ENCODE measurements around the gene GNAZ.

Gene GNAZ

DNA sequence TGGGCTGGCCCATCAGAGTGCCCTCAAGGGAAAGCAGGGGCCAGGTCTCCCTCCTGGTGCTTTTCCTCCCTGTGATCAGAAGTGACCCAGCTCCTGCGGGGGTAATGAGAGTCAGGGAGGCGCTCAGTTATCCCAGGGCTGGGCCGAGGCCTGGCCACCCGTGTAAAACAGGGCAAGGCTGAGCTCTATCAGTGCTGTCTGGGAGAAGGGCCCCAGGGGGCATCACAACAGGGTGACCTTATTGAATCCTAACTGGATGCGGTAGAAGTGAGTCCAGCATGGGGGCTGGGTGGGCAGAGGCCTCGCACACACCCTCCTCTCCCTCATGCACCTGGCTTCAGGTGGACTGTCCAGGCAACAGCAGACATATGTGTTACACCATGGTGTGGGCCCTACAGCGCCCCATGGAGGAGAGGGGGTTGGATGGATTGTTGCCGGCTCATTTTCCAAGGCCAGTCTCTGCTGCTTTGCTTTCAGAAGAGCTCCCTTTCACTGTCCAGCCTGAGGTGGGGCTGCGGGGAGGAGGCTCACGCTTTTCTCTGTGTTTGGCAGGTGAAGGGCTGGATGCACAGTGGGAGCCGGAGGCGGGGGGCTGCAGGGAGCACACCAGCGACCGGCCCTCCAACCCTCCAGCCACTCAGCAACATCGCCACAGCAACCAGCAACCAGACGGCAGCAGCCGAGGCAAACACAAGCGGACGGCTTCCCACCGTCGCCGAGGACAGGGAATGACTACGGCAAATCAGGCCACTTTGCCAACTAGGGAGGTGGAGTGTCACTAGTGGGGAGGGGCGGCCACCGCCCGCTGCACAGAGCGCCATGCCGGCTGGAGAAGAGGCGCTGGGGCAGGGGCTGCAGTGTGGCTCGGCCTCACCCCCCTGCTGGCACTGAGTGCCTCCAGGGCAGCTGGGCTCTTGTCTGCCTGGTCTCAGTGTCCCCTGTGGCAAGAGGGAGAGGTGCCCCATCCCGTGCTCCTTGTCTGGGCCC is 24.7 kb downstream of the GNAZ start:
- DNase-seq = no peak

DNA sequence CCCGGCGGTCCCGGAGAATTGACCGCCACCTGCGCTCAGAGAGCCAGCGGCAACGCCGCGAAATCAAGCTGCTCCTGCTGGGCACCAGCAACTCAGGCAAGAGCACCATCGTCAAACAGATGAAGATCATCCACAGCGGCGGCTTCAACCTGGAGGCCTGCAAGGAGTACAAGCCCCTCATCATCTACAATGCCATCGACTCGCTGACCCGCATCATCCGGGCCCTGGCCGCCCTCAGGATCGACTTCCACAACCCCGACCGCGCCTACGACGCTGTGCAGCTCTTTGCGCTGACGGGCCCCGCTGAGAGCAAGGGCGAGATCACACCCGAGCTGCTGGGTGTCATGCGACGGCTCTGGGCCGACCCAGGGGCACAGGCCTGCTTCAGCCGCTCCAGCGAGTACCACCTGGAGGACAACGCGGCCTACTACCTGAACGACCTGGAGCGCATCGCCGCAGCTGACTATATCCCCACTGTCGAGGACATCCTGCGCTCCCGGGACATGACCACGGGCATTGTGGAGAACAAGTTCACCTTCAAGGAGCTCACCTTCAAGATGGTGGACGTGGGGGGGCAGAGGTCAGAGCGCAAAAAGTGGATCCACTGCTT is 25.5 kb downstream of the GNAZ start:
- no peak for DNase-seq

DNA sequence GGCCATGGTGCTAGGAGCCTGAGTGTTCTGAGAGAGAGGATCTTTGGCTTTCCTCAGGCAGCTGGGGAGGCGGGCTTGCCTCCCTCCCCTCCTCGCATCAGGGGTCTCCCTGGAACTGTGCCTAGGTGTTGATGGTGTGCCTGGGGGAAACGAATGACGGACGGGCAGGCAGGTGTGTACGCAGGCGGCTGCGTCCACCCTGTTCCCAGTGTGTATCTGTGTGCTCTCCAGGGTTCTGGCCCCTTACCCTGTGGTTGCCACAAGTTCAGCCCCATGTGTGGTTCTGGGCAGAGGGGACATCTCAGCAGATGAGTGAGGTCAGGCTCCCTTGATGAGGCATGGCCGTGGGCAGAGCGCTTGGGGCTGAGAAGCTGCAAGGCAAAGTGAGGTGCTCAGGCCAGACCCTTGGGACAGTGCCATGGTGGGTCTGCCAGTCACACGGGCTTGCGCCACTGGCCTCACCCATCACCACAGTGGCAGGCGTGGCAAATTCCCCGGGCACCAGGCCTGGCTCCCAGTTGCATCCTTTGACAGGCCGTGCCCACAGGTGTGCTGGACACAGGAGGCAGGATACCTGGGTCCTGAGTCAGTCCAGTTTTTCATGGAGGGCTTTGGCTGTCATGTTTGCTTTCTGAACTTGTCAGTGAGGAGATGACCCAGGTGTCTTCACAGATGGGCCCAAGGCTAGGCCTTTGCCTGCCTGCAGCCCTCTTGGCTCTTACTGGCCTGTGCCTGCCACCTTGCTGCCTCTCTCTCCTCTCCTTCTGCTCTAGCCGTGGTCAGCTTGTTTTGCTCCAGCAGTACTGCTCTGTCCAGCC is 27.3 kb downstream of the GNAZ start:
- DNase-seq = no peak

DNA sequence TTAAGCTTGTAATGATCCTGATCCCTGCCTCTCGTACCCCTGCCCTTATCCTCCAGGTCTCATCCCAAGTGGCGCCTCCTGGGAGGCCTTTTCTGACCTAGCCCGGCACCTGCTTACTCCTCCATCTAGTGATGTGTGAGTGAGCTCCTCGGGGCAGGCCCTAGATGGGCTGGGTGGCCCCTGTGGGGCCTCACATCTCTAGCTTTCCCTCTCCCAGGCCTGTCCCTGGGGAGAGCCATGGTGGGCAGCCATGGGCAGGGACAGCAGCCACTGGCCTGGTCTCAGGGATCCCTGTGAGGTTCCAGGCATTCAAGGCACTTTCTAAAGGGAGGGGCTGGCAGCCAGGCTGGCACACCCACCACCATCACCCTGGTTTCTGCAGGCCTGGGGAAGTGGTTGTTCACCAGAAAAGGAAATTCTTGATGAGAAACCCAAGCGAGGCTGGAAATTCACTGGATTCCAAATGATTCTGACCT is 27.9 kb downstream of the GNAZ start:
- no peak for DNase-seq

DNA sequence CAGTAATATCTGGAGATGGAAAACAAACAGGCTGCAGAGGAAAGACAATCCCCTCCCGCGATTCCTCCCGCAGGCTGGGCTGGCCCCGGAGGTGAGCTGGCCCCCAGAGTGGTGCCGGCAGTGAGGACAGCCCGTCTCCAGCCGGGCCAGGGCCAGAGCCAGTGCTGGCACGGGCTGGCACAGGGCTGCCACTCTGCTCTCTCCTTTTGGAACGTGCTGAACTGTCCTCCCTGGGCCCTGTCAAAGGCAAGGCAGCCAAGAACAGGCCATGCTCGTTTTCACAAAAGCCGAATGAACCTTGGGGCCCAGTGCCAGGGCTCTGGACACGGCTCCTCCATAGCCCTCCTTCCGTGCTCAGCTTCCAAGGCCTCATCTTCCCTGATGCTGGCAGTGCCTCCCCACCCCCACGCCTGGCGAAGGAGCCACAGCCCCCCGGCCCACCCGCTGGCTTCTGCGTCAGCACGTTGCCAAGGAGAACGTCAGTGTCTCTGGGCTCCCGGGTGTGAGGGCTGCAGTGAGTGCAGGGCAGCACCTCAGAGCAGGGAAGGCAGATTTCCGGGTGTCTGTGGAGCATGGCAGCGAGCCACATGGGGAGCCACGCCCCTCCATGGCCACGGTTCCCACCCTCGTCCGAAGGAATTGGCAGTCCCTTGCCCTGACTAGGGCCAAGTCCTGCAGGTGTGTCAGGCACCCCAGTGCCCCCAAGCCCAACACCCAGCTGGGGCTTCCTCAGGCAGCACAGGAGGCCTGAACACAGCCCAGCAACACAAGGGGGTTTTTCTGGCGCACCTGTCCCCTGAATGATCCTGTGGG is 28.6 kb downstream of the GNAZ start:
- DNase-seq = no peak

DNA sequence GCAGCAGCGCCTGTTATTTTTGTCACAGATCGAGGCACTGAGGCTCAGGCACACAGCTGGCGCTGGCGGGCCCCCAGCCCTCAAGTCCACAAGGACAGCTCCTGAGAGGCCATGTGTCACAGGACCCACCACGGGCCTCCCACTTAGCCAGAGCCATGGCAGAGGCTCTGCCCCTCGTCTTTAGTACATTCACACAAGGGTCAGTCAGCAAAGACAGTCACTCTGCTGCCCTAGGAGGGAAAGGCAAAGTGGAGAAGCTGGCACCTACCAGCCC is 29.1 kb downstream of the GNAZ start:
- DNase-seq = no peak

DNA sequence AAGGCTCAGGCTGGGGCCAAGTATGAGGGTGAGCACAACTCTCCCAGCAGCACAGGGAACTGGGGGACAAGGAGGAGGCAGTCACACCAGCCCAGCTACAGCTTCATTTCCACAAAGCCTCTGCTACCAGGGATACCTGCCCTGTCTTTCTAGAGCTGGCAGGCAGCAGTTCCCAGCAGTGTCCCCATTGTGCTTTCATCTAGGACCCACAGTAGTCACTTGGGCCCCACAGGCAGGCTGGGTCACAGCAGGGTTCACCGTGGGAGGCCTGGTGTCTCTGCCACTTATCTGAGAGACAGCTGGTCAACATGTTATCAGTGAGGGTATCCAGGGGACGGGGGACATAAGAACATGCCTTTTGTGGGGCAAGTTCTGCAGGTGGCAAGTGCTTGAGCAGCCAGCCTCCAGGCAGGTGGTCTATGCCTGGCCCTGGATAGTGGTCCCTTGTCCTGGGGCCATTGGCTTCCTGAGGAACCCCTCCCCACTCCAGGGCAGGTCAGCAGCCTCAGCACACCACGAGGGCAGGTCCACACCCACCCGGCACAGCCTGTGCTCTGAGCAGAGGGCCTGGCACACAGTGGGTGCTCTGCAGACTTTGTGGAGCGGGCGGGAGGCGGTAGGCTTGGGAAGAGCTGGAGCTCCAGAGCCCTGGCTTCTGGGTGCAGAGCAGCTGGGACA is 29.9 kb downstream of the GNAZ start:
- DNase-seq = no peak

DNA sequence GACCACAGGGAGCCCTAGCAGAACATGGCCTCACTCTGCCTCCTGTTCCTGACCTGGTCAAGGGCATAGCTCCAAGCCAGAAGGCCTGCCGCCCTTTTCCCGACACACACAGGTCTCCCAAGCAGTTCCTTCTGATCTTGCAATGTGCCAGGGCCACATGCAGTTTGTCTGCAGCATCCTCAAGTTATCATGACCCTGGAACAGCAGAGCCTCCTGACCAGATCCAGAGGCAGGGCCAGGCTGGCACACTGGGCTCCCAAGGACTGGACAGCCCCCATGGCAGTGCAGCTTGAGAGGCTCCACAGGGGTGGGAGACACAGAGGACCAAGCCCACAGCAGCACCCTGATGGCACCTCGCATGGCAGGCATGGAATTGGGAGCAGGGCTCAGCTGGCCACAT is 31.2 kb downstream of the GNAZ start:
- no peak for DNase-seq

DNA sequence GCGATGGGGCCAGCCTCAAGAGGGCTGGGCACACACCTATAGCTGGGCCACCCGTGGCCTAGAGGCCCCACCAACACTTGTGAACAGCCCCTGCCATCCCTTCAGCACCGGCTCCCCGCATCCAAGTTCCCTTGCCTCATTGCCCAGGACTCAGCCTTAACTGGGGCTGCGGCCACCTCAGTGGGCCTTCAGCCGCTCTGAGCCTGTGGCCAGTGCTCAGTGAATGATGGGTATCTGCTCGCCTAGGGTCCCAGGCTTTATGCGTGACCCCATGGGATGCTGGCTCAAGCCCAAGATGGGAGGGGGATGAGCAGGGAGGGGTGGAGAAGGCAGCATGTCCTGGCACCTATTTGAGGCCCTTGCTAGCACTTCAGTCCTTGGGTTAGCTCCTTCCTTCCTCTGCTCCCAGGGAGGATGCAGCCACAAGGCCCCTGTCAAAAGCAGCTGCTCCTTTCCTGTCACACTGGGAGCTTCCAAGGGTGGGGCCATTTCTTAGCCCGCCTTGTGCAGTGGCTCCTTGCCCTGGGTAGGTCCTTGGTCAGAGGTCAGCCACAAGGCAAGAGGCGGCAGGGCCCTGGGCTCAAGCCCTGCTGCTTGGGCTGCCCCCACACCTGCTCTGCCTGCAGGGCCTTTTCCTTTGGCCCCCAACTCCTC is 31.8 kb downstream of the GNAZ start:
- DNase-seq = no peak

DNA sequence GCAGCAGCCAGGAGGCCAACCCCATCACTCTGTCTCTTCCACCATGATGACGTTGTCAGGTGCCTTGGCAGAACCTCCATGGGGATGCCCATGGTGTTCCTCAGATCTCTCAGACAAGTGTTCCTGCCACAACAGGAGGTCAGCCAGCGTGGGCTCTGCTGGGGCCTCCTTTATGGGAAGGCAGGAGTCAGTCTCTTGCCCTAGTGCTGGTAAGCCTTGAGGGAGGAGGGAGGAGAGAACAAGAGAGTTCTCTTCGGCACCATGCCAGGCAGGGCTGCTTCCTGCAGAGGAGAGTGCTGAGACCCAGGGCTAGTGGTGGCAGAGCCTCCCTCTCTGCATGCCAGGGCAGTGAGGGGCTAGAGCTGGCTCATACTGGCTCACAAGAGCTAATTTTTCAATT is 32.5 kb downstream of the GNAZ start:
- no peak for DNase-seq

DNA sequence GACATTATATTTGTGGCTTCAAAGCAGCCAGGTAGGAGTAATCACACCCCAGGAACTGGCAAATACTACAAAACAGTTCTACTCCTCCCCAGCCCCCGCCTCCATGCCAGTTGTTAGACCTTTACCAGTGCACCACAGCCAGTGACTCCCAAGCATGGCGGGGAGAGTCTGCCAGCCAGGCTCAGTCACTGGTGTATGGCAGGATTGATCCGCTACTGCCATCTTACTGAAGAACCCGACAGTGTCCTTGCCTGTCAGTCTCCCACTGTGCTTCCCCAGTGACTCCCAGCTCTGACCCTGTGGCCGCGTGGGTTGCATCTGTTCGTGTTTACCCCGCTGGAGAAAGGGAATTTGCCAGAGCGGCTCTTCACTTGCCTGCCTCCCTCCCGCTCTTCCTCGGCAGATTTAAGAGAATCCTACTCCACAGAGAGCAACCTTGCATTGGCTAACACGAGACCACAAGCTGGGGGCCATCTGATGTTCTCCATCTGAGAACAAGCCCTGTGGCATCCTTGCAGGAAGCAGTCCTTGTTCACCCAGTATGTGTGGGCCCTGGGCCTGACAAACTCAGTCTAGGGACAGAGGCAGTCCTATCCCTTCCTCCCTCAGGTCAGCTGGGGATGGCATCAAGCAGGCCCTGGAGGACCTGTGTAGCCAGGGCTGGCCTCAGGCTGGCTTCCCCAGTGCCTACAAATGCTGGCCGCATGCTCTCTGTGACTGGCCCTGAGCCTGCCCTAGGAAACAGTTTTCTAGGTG is 33.1 kb downstream of the GNAZ start:
- DNase-seq = no peak

DNA sequence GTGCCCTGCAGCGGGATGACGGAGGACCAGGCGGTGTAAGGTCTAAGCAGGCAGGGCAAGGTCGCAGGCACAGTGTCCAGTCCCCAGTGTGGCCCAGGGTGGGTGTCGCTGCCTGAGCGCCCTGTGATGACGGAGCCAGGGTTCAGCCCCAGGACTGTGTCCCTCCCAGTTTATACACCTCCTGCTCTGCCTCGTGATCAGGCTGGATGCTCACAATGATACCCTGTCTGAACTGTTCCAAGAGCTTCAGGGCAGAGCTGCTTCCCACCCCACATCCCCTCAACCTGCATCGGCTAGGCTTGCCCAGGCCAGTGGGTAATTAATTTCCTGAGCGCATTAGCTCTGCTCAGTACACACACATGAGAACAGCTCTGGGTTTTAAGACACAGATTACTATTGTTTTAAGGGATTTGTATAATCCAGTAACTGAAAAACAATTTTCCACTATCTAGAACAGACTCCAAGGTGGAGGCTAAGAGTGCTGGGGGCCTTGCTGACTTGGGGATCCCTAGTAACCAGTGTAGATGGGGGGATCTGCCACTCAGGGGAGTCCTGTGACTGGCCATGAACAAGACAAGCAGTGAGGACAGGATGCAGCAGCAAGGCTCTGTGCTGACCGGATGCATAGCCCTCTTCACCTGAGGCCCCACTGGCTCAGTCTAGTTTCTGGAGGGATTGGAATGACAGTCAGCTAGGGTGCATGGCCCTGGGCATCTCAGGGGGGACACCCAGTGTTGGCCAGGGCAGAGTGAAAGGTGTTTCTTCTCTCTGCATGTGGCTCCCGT is 34.1 kb downstream of the GNAZ start:
- DNase-seq = no peak

DNA sequence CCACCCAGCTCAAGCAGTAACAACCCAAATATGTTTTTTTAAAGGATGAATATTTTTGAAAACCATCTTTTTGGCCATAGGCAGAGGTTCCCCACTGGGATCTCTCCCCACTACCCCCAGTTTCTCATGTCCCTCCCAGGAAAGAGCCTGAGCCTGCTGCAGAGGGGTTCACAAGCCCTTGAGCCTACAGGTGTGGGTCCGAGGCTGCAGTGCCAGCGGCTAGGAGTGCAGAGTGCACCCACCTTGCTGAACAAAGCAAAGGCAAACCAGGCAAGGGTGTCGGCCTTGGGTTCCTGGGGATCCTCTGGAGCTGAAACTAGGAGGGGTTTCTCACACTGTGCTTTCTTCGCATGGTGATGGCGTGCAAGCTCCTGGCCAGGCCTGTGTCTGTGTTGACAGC is 35.0 kb downstream of the GNAZ start:
- no peak for DNase-seq

DNA sequence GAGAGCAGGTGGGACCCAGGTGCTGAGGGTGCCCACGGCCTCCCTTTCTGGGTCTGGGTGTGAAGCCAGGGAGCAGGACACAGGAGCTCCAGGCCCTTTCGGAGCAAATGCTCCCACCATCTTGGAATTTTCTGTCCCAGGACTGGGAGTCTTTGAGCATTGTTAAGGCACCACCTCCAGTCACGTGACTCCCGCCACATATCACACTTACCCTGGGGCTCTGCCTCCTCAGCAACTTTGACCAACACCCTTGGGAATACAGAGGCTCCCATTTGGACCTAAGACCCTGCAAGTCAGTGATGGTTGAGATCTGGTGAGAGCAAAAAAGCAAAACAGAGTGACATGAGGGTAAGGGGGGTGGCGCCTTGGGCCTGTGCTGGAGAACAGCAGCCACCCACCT is 35.6 kb downstream of the GNAZ start:
- DNase-seq = no peak

DNA sequence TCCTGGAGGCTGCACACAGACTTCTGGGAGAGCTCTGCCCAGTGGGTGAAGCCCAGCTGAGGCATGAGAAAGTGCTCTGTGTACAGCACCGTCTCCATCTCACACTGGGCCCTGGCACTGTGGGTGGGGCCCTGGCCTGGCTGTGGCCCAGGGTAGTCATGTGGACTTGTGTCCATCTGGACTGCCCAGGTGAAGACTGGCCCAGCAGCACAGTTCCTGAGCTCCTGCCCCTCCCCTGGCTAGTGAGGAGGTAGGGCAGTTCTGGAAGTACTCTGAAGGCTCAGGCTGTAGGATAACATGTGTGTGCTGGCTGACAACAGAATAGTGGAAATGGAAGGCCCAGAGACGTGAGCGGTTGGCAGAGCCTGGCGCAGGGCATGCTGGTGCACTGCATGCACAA is 36.0 kb downstream of the GNAZ start:
- DNase-seq = no peak

DNA sequence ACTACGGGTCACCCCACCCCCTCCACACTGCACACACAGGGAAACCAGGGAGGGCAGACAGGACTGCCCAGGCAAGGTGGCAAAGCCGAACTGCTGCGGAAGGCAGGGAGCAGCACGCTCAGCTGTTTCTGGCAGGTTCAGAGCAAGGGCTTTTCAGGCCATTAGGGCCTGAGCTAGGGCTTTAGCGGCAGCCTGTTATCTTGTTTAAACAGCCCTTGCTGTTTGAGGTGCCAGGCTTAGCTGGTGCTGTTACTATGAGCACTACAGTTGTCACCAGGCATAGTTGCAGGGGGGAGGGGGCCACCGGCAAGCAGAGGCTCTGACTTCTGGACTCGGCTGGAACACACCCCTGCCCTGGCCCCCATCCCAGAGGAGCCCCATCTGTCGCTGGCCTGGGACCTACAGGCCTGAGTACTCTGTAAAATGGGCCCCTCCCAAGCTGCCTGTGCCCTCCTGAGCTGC is 36.6 kb downstream of the GNAZ start:
- DNase-seq = no peak

DNA sequence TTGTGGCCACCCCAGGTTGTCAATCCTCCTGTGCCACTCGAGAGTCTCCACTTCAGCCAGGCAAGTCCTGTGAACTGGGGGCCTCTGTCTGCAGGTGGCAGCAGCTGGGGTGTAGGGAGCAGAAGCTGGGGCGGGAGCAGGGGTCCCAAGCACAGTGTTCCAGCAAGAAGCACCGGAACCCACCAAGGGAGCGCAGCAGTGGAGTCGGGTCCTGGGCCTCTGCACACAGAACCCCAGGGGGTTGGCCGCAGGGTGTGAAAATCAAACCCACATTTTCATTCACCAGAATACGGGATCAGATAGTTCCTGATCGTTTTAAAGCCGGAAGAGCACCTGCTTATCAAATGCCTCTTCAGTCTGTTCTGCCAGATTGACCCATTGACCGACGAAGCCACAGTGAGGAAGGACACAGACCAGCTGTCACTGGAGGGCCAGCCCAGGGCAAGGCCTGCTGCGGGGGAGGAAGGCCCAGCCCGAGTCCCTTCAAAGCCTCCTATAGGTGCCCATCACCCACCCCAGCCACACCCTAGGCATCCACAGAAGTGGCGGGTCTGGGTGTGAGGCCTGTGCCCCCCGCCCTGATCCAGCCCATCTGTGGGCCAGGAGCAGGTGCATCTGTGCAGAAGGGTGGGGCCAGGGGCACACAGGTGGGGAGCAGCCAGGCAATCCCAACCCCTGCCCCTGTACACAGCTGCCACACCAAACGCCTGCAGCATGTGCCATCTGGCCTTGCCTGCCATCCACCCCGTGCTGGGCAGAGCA is 37.3 kb downstream of the GNAZ start:
- no peak for DNase-seq

DNA sequence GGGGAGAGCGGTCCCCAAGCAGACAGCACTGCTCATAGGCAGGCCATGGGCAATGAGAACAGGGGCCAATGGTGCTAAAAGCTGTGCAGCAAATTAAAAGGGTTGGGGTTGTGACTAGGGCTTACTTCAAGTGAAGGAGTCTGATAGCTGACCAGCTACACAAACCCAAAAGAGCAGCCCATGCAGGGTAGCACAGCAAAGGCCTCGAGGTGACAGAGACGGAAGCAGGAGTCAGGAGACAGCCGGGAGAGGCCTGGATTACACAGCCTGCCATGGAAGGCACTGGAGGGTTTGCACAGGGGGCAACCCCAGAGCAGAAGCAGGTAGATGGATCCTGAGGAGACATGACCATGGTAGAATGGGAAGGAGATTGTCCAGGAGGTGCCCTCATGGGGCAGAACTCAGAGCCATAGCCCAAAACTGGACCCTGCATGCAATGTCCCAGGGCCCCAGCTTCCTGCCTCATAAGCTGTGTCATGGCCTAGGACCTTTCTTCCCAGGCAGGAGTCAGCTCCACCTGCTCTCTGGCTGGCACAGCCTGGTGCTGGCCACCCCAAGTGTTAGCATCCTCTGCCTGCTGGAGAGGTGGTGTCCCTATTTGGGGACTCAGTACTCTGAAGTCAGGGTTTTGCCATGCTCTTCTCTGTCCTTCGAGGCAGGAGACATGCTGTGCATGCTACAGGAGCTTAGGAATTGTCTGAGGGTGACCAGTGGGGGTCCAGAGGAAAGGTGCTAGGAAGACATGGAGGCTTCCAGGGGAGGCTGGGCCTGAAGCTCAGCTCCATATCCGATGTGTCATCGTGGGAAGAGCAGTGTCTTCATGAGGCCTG is 38.1 kb downstream of the GNAZ start:
- no peak for DNase-seq

DNA sequence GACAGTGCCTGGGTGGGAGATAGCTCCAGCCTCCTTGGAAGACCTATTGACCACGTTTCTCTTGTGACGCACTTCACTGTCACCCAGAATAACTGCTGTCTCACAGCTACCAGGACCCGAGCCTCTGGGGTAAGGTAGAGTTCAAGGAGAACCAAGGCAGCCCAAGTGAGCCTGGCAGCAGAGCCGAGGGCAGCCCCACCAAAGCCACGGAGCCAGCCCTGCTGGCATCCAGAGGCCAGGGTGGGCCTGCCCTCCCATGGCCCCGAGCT is 38.7 kb downstream of the GNAZ start:
- no peak for DNase-seq

Data from activated naive CD4-positive, alpha-beta T cell treated with Interleukin-2 at 50 U/mL for 16 hours (primary cell).